Naive B cell (primary cell): ENCODE measurements around the gene CCDC34. TPM values are rescaled to one million over a fixed set of nuclear protein-coding genes. Genes with fewer than 3 reads are reported as not detected.
A peak's percentile ranks its signal among the peaks of the same experiment; 100 is the strongest.

Experiments
- ATAC-seq, 2 donors: fragments of 150-1000 bp; cut with Tn5 transposase; 2 replicates each; pipeline ENCODE4 v1.10.0; 2021; ENCODE audit warnings: low read depth in 2 of 2, mild to moderate bottlenecking in 2 of 2, moderate library complexity in 2 of 2
- DNase-seq: peaks from one replicate; pipeline ENCODE4 v3.0.0; 2022
- H3K27ac Mint-ChIP-seq, 6 donors: one replicate each; pipeline ENCODE4 v1.8.0; 2020 to 2022; ENCODE audit warnings: mild to moderate bottlenecking in 6 of 6, mixed read lengths in 6 of 6, moderate library complexity in 5 of 6, inconsistent platforms in 2 of 6
- H3K27me3 Mint-ChIP-seq, 3 donors: one replicate each; pipeline ENCODE4 v1.8.0; 2021 to 2022; ENCODE audit warnings: mixed read lengths in 3 of 3, mild to moderate bottlenecking in 1 of 3
- H3K36me3 Mint-ChIP-seq, 2 donors: one replicate each; pipeline ENCODE4 v1.8.0; 2020 to 2022; ENCODE audit warnings: mixed read lengths in 2 of 2, inconsistent platforms in 1 of 2, mild to moderate bottlenecking in 1 of 2
- H3K4me1 Mint-ChIP-seq, 3 donors: one replicate each; pipeline ENCODE4 v1.8.0; 2020 to 2022; ENCODE audit warnings: mixed read lengths in 3 of 3, inconsistent platforms in 1 of 3, mild to moderate bottlenecking in 1 of 3, moderate library complexity in 1 of 3
- H3K4me3 Mint-ChIP-seq, 8 donors: one replicate each; pipeline ENCODE4 v1.8.0; 2020 to 2022; ENCODE audit warnings: mild to moderate bottlenecking in 8 of 8, mixed read lengths in 8 of 8, moderate library complexity in 8 of 8, inconsistent platforms in 2 of 8
- H3K9me3 Mint-ChIP-seq, 7 donors: one replicate each; pipeline ENCODE4 v1.8.0; 2020 to 2022; ENCODE audit warnings: mixed read lengths in 7 of 7, mild to moderate bottlenecking in 5 of 7, inconsistent platforms in 2 of 7, moderate library complexity in 1 of 7
- polyA plus RNA-seq, 6 donors: library from polyadenylated mRNA; unstranded; fragments of 300-500 nt; fragmentation: Illumina TruSeq; gene quantifications; one replicate each; pipeline ENCODE4 v1.2.3, GENCODE V29; 2021; ENCODE audit warnings: low read depth in 6 of 6

The CCDC34 gene, protein sequence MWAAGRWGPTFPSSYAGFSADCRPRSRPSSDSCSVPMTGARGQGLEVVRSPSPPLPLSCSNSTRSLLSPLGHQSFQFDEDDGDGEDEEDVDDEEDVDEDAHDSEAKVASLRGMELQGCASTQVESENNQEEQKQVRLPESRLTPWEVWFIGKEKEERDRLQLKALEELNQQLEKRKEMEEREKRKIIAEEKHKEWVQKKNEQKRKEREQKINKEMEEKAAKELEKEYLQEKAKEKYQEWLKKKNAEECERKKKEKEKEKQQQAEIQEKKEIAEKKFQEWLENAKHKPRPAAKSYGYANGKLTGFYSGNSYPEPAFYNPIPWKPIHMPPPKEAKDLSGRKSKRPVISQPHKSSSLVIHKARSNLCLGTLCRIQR
- polyA plus RNA-seq, result 1 to 10 TPM; 1.3 to 1.9 (median 1.6) TPM

DNA sequence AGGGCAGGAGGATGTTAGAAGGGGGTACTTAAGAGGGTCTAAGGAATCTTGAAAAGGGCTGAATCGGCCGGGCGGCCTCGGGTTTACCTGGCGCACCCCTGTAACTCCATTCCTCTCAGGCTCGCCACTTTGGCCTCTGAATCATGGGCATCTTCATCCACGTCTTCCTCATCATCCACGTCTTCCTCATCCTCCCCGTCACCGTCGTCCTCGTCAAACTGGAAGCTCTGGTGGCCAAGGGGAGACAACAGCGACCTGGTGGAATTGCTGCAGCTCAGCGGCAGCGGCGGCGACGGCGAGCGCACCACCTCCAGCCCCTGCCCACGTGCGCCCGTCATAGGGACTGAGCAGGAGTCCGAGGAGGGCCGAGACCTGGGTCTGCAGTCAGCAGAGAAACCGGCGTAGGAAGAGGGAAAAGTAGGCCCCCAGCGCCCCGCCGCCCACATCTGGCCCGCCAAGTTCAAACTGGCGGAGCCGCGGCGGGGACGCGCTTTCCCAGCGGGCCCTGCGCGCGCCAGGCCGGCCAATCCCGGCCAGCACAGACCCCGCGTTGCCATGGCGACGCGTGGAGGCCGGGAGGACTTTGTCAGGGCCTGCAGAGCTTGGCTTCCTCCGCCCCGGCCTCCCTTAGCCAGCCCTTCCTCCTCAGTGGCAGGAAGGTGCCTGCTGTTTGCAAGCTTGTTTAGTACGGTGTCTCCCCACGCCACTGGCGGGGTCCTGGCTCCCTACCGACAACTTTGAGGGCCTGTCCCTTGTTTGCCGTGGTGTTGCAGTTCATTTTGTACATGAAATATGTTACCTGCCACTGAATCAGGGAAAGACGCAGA, at the start of gene CCDC34:
CCDC34 (minus strand) TSS at position 467 of the 827 bp plus-strand sequence; CDS start at position 446, 21 bp downstream.
- Mint-ChIP-seq H3K27ac (peak within 1 kb of the TSS; percentile 53 to 94 (median 86)), H3K9me3 (no peaks in the 10 kb centered on the region), H3K4me1 (peaks cover 13 to 25% (median 17%) of the 10 kb centered on the region in 3 donors), H3K4me3 (peak within 1 kb of the TSS; percentile 86 to 97 (median 92)), H3K27me3 (no peaks in the 10 kb centered on the region), H3K36me3 (no peaks in the 10 kb centered on the region)
- ATAC-seq, result peak; percentile 98
- DNase-seq, result peak; percentile 87

DNA sequence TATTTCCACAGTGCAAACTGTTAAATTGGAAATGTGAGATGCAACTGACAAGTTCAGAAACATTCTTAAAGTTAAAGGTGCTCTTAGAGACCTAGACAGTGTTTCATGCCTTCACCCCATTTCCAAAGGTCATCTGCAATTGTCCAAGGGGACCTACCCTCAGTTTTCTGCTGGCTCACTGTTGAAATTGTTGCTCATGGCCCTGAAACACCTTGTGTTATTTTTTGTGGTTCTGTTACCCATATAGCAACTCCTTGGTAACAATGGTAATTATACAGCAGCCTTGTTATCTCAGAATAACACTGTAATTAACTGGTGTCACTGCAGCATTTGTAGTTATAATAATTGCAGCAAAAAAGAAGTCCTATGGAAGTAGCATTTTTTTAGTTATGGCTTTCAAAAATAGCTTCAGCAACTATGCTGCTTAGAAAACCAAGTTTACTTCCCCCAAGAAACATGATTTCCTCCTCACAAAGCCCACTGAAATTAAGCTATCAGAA, 49.2 kb upstream of the CCDC34 start:
- Mint-ChIP-seq H3K9me3 (no peaks in the 10 kb centered on the region), H3K4me1 (peaks cover 0 to 4% (median 0%) of the 10 kb centered on the region in 3 donors), H3K36me3 (no peaks in the 10 kb centered on the region), H3K4me3 (no peak overlapping the region), H3K27ac (no peak overlapping the region), H3K27me3 (peaks cover 0 to 4% (median 0%) of the 10 kb centered on the region in 3 donors)
- DNase-seq, result no peak
- ATAC-seq, result no peak

DNA sequence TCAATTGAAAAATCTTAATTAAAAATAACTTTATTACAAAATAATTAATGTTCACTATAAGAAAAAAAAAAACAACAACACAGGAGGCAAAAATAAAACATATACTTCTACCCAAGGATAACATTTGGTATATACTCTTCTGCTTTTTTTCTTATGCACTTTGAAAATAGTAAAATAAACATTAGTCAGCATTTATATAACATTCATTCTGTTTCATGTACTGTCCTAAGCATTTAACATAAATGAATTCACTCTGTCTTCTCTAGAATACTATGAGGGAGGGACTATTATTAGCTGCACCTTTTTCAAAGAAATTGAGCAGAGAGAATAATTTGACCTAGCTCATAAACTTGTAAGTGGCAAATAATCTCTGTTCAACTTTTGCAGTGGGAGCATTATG, 48.3 kb upstream of the CCDC34 start:
- ATAC-seq (no peak), DNase-seq (no peak)
- H3K4me3 Mint-ChIP-seq, result no peak overlapping the region
- peaks cover 0 to 4% (median 0%) of the 10 kb centered on the region in 3 donors for H3K4me1 Mint-ChIP-seq
- H3K36me3 Mint-ChIP-seq, result no peaks in the 10 kb centered on the region
- no peaks in the 10 kb centered on the region for H3K9me3 Mint-ChIP-seq
- peaks cover 0 to 2% (median 0%) of the 10 kb centered on the region in 3 donors for H3K27me3 Mint-ChIP-seq
- H3K27ac Mint-ChIP-seq, result no peak overlapping the region

DNA sequence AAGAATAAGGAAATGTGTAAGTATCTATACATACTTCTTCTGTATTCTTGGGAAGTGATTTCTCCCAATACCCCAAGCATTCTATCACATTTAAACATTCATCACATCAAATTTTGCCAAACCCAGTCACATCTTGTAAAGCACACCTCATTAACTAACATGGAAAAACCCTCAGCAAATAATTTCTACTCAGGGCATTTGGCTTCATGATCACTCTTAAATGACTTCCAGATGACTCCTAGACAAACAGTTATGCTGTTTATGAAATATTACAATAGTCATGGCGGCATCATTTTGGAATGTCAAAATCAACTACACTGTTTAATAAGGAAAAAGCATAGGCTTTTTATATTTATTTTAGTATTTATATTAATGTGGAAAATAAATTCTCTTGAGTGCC, 47.3 kb upstream of the CCDC34 start:
- DNase-seq (no peak), ATAC-seq (no peak)
- no peak overlapping the region for H3K4me3 Mint-ChIP-seq
- H3K27ac Mint-ChIP-seq, result no peak overlapping the region
- peaks cover 0 to 4% (median 0%) of the 10 kb centered on the region in 3 donors for H3K4me1 Mint-ChIP-seq
- H3K9me3 Mint-ChIP-seq, result no peaks in the 10 kb centered on the region
- H3K27me3 Mint-ChIP-seq, result no peaks in the 10 kb centered on the region
- H3K36me3 Mint-ChIP-seq, result no peaks in the 10 kb centered on the region

DNA sequence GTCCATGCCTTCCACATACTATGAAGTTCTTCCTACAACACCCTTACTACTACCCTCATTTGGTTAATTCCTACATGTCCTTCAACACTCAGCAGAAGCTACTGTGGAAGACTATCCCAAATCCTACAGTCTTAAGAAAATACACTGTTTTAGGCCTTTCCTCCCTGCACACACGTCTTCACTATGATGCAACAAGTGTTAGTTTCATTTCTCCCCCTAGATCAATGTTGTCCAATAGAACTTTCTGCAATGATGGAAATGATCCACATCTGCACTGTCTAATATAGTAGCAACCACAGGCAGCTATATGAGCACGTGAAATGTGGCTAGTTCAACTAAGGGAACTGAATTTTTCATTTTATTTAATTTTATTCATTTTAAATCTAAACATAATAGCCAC, 46.7 kb upstream of the CCDC34 start:
- H3K27me3 Mint-ChIP-seq, result no peaks in the 10 kb centered on the region

DNA sequence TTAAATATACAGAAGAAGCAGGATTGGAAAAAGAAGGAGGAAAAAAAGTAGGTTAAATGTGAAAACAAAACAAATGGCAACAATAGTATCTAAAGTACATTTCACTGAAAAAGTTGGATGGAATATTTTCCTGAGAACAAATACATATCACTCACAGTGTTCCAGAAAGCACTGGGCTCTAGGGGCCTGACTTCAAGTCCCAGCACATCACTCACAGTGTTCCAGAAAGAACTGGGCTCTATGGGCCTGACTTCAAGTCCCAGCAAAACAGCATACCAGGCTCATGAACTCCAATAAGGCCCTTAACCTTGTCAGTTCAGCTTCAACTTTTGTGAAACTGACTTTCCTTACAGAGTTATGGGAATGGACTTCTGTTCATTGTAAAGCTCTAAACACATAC, 46.0 kb upstream of the CCDC34 start:
- Mint-ChIP-seq H3K27ac (no peak overlapping the region), H3K4me3 (no peak overlapping the region), H3K4me1 (peaks cover 0 to 4% (median 0%) of the 10 kb centered on the region in 3 donors), H3K9me3 (no peaks in the 10 kb centered on the region), H3K36me3 (no peaks in the 10 kb centered on the region), H3K27me3 (no peaks in the 10 kb centered on the region)
- ATAC-seq (no peak), DNase-seq (no peak)

More for the DNA sequence above, 46.7 kb upstream of the CCDC34 start:
- Mint-ChIP-seq H3K27ac (peak overlapping the region in 1 of 6 donors; percentile 1), H3K4me1 (peaks cover 0 to 4% (median 0%) of the 10 kb centered on the region in 3 donors), H3K9me3 (no peaks in the 10 kb centered on the region), H3K36me3 (no peaks in the 10 kb centered on the region), H3K4me3 (no peak overlapping the region)
- ATAC-seq (no peak), DNase-seq (no peak)

DNA sequence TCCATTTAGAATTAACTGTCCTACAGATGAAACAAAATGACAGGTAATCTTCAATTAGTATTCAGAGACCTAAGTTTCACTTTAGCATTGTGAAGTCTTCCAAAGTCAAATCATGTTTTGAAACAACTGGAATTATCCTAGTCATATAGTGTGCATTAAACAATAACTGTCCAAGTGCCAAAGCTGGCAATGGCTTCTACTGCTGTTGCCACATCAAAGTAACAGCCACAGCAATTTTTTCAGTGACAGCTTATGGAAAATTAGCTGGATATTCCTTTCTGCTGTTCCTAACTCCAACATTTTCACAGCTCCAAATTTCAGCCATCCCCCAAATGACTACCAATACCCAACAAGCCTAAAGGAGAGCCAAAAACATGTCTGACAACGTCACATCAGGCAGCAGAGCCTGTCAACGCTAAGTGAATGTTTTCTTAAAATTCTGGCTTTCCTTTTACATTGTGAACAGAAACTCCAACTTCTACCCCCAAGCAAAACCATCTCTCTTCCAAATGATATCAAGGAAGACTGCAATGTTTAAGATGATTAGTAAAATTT, 45.3 kb upstream of the CCDC34 start:
- Mint-ChIP-seq H3K27ac (no peak overlapping the region), H3K36me3 (no peaks in the 10 kb centered on the region), H3K27me3 (no peaks in the 10 kb centered on the region), H3K9me3 (no peaks in the 10 kb centered on the region), H3K4me1 (peaks cover 0 to 3% (median 0%) of the 10 kb centered on the region in 3 donors), H3K4me3 (no peak overlapping the region)
- ATAC-seq (no peak), DNase-seq (no peak)

DNA sequence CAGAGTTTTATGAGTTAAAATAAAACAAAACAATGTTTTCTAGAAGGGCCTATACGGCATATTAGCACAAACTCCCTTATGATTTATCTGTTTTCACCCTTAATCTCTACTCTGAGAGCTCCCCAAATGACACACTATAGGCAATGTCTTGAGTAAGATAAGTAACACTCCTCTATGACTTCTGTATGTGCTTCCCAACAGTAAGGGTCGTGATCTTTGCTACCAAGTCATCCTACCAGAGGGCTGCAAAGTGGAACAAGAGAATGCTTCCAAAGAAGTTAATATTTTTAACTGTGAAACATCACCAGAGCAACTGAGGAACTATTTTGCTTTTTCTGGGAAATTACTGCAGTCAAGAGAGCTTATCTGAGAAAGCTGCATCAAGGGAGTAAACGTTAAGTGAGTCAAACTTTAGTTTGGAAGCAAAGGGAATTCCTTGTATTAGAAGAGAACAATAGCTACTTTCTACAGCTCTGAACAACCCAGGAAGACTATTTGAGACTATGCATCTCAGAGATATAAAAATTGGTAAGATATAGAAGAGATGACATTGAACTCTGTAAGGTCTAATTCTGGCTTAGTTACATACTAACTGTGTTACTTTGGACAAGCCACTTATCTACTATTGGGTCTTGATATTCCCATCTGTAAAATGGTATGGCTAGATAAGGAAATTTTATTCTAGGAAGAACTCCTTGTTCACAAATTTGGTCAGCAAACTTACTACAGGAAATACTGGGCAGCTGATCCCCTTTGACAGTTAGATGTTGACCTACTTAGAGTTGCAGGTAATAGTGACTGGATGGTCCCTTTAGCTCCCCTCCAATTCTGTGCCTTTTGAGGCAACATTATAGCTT, 43.7 kb upstream of the CCDC34 start:
- Mint-ChIP-seq H3K27me3 (no peaks in the 10 kb centered on the region), H3K36me3 (no peaks in the 10 kb centered on the region), H3K9me3 (no peaks in the 10 kb centered on the region), H3K27ac (no peak overlapping the region), H3K4me3 (no peak overlapping the region), H3K4me1 (no peaks in the 10 kb centered on the region)
- DNase-seq (no peak), ATAC-seq (no peak)

DNA sequence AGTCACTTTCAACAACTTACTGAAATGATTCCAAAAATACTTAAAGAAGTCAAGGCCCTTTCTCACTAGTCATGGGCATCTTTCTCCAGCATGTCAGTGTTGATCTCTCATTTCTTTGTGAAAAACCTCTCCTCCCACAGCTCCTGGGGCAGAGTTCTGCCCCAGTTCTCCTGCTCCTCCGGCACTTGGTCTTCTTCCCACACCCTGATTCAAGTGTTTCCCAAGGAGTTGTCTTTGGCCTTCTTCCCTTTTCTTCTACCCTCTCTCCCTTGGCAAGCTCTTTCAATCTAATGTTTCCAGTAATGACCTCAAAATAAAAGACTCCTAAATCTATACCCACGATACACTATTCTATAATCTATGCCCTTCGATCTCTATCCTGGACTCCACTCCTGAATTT, 42.1 kb upstream of the CCDC34 start:
- H3K36me3 Mint-ChIP-seq, result no peaks in the 10 kb centered on the region
- no peaks in the 10 kb centered on the region for H3K9me3 Mint-ChIP-seq
- ATAC-seq (no peak), DNase-seq (no peak)
- no peak overlapping the region for H3K4me3 Mint-ChIP-seq
- H3K27me3 Mint-ChIP-seq, result no peaks in the 10 kb centered on the region
- no peak overlapping the region for H3K27ac Mint-ChIP-seq
- H3K4me1 Mint-ChIP-seq, result no peaks in the 10 kb centered on the region

DNA sequence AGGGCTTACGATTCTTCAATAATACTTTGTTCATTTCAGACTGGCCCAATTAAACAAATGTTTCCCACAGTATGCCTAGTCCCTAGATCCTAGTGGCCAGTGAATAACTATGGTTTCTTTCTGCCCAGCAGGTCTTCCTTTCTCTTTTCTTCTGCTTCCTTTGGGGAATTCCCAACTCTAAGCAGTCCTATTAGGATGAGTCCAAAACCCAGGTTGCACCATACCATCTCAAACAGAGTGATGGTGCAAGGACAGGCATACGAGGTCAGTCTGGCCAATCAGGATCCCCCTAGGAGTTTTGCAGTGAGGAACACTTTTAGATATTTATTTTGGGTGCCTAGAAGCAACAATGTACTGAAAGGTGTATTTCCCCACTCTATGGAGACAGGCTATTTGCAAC, 41.4 kb upstream of the CCDC34 start:
- no peaks in the 10 kb centered on the region for H3K9me3 Mint-ChIP-seq
- H3K27ac Mint-ChIP-seq, result no peak overlapping the region
- no peak for DNase-seq
- no peaks in the 10 kb centered on the region for H3K36me3 Mint-ChIP-seq
- no peaks in the 10 kb centered on the region for H3K4me1 Mint-ChIP-seq
- H3K4me3 Mint-ChIP-seq, result no peak overlapping the region
- ATAC-seq, result no peak
- no peaks in the 10 kb centered on the region for H3K27me3 Mint-ChIP-seq

DNA sequence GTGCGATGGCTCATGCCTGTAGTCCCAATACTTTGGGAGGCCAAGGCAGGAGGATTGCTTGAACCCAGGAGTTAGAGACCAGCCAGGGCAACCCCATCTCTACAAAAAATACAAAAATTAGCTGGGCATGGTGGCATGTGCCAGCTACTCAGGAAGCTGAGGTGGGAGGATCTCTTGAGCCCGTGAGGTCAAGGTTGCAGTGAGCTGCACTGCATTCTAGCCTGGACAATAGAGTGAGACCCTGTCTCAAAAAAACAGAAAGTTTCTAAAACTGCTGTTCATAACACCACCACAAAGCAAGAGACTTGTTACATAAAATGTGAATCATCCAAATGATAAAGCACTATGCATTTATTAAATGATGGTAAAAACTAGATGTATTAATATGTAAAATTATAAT, 40.2 kb upstream of the CCDC34 start:
- Mint-ChIP-seq H3K27me3 (no peaks in the 10 kb centered on the region), H3K36me3 (no peaks in the 10 kb centered on the region)

DNA sequence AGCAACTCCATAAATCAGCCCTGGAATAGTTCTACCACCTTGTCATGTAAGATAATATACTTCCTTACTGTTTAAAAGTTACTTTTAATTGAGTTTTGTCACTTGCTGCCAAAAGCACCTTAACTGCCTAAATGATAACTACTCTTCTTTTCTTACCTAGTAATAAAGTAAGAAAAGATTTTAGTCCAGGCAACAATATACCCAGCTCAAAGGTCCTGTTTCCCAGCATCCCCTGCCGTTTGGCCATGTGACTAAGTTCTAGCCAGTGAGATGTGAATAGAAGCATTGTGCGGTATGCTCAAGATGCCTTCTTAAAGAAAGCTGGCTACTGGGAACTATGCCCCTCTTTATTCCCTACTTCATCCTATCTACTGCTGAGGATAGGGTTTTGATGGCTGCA, 39.4 kb upstream of the CCDC34 start:
- no peak for DNase-seq
- H3K4me3 Mint-ChIP-seq, result no peak overlapping the region
- H3K27me3 Mint-ChIP-seq, result no peaks in the 10 kb centered on the region
- no peak for ATAC-seq
- H3K27ac Mint-ChIP-seq, result no peak overlapping the region
- no peaks in the 10 kb centered on the region for H3K36me3 Mint-ChIP-seq
- H3K4me1 Mint-ChIP-seq, result no peaks in the 10 kb centered on the region
- no peaks in the 10 kb centered on the region for H3K9me3 Mint-ChIP-seq

More for the DNA sequence above, 40.2 kb upstream of the CCDC34 start:
- DNase-seq, result no peak
- ATAC-seq, result no peak
- Mint-ChIP-seq H3K4me3 (no peak overlapping the region), H3K9me3 (no peaks in the 10 kb centered on the region), H3K27ac (no peak overlapping the region), H3K4me1 (no peaks in the 10 kb centered on the region)

DNA sequence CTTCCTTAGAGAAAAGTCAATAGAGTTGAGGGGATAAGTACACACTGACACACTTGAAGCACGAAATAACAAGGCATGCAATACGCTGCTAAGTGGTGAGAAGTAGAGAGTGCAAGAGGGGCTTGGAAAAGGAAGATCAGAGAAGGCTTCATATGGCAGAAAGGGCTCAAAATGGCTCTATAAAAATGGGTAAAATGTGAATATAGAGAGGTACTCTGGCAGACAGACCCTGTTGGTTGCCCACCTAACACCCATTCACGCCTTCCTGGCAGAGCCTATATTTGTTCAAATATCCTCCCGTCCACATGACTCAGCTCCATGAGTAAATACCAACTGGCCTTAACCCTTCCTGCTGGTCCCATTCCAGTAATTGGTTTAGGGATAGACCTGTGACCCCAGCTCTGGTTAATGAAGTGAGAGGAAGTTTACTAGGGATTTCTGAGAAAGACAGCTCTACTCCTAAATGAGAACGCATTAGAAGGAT, 38.9 kb upstream of the CCDC34 start:
- Mint-ChIP-seq H3K27me3 (no peaks in the 10 kb centered on the region), H3K4me1 (no peaks in the 10 kb centered on the region), H3K36me3 (no peaks in the 10 kb centered on the region), H3K9me3 (no peaks in the 10 kb centered on the region), H3K4me3 (no peak overlapping the region), H3K27ac (peak overlapping the region in 1 of 6 donors; percentile 29)
- ATAC-seq (no peak), DNase-seq (no peak)
